ENCODE measurements around the gene ECPAS.

ECPAS gene

DNA sequence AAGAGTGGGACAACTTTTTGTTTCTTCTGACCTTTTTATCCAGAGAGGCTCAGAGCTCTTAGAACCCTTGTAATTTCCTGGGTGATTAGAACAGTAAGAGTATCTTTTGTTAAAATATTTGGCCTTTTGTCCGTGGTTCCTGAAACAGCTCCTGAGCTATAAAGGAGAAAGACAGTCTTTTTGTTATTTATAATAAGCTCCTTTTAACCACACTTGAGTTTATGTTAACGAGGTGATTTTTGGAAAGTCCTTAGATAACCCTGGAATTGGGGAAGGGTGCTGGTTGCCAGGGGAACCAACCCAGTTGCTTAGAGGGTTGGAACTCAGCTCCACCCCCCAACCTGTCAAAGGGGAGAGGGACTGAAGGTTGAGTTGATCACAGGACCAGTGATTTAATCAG lies 45.6 kb upstream of the ECPAS start:
- H3K4me3 ChIP-seq (replicated peaks; ENCODE audit: insufficient read depth, low read length): no peak overlapping the region
- TF ChIP-seq, protein P1, sequence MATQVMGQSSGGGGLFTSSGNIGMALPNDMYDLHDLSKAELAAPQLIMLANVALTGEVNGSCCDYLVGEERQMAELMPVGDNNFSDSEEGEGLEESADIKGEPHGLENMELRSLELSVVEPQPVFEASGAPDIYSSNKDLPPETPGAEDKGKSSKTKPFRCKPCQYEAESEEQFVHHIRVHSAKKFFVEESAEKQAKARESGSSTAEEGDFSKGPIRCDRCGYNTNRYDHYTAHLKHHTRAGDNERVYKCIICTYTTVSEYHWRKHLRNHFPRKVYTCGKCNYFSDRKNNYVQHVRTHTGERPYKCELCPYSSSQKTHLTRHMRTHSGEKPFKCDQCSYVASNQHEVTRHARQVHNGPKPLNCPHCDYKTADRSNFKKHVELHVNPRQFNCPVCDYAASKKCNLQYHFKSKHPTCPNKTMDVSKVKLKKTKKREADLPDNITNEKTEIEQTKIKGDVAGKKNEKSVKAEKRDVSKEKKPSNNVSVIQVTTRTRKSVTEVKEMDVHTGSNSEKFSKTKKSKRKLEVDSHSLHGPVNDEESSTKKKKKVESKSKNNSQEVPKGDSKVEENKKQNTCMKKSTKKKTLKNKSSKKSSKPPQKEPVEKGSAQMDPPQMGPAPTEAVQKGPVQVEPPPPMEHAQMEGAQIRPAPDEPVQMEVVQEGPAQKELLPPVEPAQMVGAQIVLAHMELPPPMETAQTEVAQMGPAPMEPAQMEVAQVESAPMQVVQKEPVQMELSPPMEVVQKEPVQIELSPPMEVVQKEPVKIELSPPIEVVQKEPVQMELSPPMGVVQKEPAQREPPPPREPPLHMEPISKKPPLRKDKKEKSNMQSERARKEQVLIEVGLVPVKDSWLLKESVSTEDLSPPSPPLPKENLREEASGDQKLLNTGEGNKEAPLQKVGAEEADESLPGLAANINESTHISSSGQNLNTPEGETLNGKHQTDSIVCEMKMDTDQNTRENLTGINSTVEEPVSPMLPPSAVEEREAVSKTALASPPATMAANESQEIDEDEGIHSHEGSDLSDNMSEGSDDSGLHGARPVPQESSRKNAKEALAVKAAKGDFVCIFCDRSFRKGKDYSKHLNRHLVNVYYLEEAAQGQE (IDR thresholded peaks at IDR 0.05; ENCODE audit: insufficient replicate concordance, low read depth): no peak
- H3K27me3 ChIP-seq (ENCODE audit: insufficient read depth, poor library complexity, severe bottlenecking): no peaks in the 10 kb centered on the region
- H3K27ac ChIP-seq (replicated peaks): no peak overlapping the region
- no peak for DNase-seq (ENCODE audit: low read depth in 1 of 2, low spot score in 1 of 2)

DNA sequence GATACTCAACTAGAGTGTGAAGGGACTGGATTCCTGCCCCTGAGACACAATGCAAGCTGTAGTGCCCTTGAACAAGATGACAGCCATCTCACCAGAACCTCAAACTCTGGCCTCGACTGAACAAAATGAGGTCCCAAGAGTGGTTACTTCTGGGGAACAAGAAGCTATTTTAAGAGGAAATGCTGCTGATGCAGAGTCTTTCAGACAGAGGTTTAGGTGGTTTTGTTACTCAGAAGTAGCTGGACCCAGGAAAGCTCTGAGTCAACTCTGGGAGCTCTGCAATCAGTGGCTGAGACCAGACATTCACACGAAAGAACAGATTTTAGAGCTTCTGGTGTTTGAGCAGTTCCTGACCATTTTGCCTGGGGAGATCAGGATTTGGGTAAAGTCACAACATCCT lies 43.2 kb upstream of the ECPAS start:
- DNase-seq (ENCODE audit: low read depth in 1 of 2, low spot score in 1 of 2): no peak
- Histone ChIP-seq H3K4me3 (replicated peaks; ENCODE audit: insufficient read depth, low read length) (no peak overlapping the region), H3K27ac (replicated peaks) (no peak overlapping the region), H3K27me3 (ENCODE audit: insufficient read depth, poor library complexity, severe bottlenecking) (no peaks in the 10 kb centered on the region)
- TF ChIP-seq POLR2AphosphoS5 (IDR thresholded peaks at IDR 0.05; ENCODE audit: low read depth) (no peak), GABPA (IDR thresholded peaks at IDR 0.05; ENCODE audit: low read depth) (no peak), SPI1 (IDR thresholded peaks at IDR 0.05; ENCODE audit: borderline replicate concordance, low read depth) (no peak)
- TF ChIP-seq, protein P1 (IDR thresholded peaks at IDR 0.05; ENCODE audit: insufficient replicate concordance, low read depth): no peak
- TF ChIP-seq, protein P2, sequence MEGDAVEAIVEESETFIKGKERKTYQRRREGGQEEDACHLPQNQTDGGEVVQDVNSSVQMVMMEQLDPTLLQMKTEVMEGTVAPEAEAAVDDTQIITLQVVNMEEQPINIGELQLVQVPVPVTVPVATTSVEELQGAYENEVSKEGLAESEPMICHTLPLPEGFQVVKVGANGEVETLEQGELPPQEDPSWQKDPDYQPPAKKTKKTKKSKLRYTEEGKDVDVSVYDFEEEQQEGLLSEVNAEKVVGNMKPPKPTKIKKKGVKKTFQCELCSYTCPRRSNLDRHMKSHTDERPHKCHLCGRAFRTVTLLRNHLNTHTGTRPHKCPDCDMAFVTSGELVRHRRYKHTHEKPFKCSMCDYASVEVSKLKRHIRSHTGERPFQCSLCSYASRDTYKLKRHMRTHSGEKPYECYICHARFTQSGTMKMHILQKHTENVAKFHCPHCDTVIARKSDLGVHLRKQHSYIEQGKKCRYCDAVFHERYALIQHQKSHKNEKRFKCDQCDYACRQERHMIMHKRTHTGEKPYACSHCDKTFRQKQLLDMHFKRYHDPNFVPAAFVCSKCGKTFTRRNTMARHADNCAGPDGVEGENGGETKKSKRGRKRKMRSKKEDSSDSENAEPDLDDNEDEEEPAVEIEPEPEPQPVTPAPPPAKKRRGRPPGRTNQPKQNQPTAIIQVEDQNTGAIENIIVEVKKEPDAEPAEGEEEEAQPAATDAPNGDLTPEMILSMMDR (IDR thresholded peaks at IDR 0.05; ENCODE audit: insufficient read depth, low read length): no peak

DNA sequence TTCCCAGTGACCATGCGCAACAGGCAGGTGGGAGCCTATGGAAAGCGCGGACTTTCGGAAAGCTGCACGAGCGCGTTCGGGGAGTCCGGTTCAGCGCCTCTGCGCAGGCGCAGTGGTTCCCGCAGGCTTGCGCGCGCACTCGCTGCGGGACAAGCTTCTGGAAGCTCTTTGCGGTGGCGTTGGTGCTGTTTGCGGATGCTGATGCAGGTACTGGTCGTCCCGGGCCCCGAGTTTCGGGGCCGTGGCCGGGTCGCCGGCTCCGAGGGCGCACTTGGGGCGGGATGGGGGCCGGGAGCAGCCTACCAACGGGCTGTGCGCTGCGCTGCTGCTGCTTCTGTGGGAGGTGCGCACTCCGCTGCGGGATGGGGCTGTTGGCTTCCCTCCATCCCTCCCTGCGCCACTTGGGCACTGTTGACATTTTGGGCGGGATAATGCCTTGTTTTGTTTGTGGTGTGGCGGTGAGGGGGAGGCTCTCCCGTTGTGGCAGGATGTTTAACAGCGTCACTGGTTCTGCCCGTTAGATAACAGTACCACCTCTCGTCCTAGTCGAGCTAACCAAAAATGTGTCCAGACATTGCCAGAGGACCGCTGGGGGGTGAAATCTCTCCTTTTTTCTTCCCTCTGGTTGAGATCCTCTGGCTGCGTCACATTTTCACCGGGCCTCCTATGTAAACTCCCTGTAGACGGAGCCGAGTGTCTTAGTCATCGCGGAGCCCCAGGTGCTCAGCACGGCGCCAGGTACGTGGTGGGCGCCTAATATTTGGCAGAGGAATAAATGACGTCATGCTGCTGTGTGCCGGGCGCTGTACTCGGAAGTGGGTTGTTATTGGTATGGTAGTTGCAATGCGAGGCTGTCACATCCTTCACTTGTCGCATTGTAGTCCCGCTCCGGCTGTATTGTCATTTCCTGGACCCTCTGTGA lies 41.1 kb upstream of the ECPAS start, which contains the start of gene ZNF483:
Gene ZNF483 (plus strand): TSS at position 124 of the 922 bp plus-strand sequence. CDS start 2,217 bp downstream, outside the sequence.
- DNase-seq (ENCODE audit: low read depth in 1 of 2, low spot score in 1 of 2): peak in 1 of 2 experiments; percentile 45
- H3K27ac ChIP-seq (replicated peaks): no peak within 1 kb of the TSS
- no peaks in the 10 kb centered on the region for H3K27me3 ChIP-seq (ENCODE audit: insufficient read depth, poor library complexity, severe bottlenecking)
- H3K4me3 ChIP-seq (replicated peaks; ENCODE audit: insufficient read depth, low read length): no peak within 1 kb of the TSS
- TF ChIP-seq GABPA (IDR thresholded peaks at IDR 0.05; ENCODE audit: low read depth): no peak
- no peak for TF ChIP-seq SPI1 (IDR thresholded peaks at IDR 0.05; ENCODE audit: borderline replicate concordance, low read depth)
- TF ChIP-seq, protein P2 (IDR thresholded peaks at IDR 0.05; ENCODE audit: insufficient read depth, low read length): no peak
- TF ChIP-seq, protein P1 (IDR thresholded peaks at IDR 0.05; ENCODE audit: insufficient replicate concordance, low read depth): no peak

Data from HL-60 (cell line).